HCT116 (cell line): ENCODE results near the gene H6PD. TPM values are rescaled to one million over a fixed set of nuclear protein-coding genes. Genes with fewer than 3 reads are reported as not detected.

Experiments used
- ATAC-seq: fragments of 200-7000 bp; cut with Tn5 transposase; 2 replicates; pipeline ENCODE4 v1.9.1; 2020; ENCODE audit warnings: mild to moderate bottlenecking, moderate library complexity
- BruUV-seq: library from RNA; stranded (reverse); fragments of 400-500 nt; replicated peaks from 2 replicates; lab custom pipeline; 2021; lab: Mats Ljungman, UMichigan
- CTCF ChIA-PET: fragments of 300-600 bp; sonication (Branson Sonifier 250); formaldehyde crosslinking; loops from one replicate; lab custom pipeline; 2021; ENCODE audit warnings: antibody characterized with exemption; lab: Charles Lee
- POLR2A ChIA-PET: fragments of 300-600, 350-600 bp; sonication (Branson Sonifier 250); formaldehyde crosslinking; loops from one replicate; lab custom pipeline; 2021; ENCODE audit warnings: antibody characterized with exemption; lab: Charles Lee
- RAD21 ChIA-PET, 2 experiments: fragments of 300-600 bp; sonication (Branson Sonifier 250); formaldehyde crosslinking; loops; one replicate each; lab custom pipeline; 2023; ENCODE audit warnings: low total read pairs in 2 of 2; ENCODE audit not compliant: uncharacterized antibody in 2 of 2, unreplicated experiment in 2 of 2, low non-redundant PET in 1 of 2; lab: Charles Lee
- DNase-seq: peaks from one replicate; pipeline ENCODE4 v3.0.0-alpha.2; 2010; ENCODE audit warnings: low read depth, low spot score
- H2AFZ ChIP-seq: fragments of 200-600 bp; shearing (Covaris generic), sonication (generic); 2 replicates; pipeline ENCODE4 v1.6.1; 2017; ENCODE audit warnings: low read depth, mixed run types, mixed read lengths, antibody characterized with exemption, low read length; ENCODE audit not compliant: poor library complexity, severe bottlenecking
- H3K27ac ChIP-seq: 2 replicates; pipeline ENCODE4 v1.5.1; 2012; ENCODE audit warnings: low read depth, low read length
- H3K27me3 ChIP-seq: fragments of 200-600 bp; sonication (generic); 2 replicates; pipeline ENCODE4 v1.6.1; 2016; ENCODE audit warnings: mixed run types, low read length, mixed read lengths; ENCODE audit not compliant: insufficient read depth
- H3K36me3 ChIP-seq, 2 experiments: fragments of 200-500 bp in 1 of 2; fragments of 200-600 bp in 1 of 2; sonication (Bioruptor generic) in 1 of 2; sonication (generic) in 1 of 2; 2 replicates each; pipeline versions ENCODE4 v1.5.1 to v1.6.1; 2014 to 2016; ENCODE audit warnings: low read length in 2 of 2, inconsistent platforms in 1 of 2, mixed read lengths in 1 of 2, mixed run types in 1 of 2; ENCODE audit not compliant: insufficient read depth in 2 of 2, control insufficient read depth in 1 of 2
- H3K4me1 ChIP-seq, 2 experiments: fragments of 200-600 bp in 1 of 2; sonication (generic) in 1 of 2; 2 replicates each; pipeline versions ENCODE4 v1.5.1 to v1.6.1; 2012 to 2017; ENCODE audit warnings: low read length in 2 of 2, inconsistent platforms in 1 of 2, mild to moderate bottlenecking in 1 of 2, mixed read lengths in 1 of 2, mixed run types in 1 of 2, moderate library complexity in 1 of 2; ENCODE audit not compliant: insufficient read depth in 2 of 2, control insufficient read depth in 1 of 2
- H3K4me2 ChIP-seq: fragments of 200-600 bp; sonication (generic); 2 replicates; pipeline ENCODE4 v1.6.1; 2017; ENCODE audit warnings: mixed run types, low read length, mixed read lengths
- H3K4me3 ChIP-seq, 2 experiments: fragments of 200-600 bp in 1 of 2; sonication (generic) in 1 of 2; replicated peaks in 1 of 2; 2 replicates each; pipeline ENCODE4 v1.5.1; 2011 to 2016; ENCODE audit warnings: low read length in 2 of 2, control low read depth in 1 of 2, low read depth in 1 of 2, mild to moderate bottlenecking in 1 of 2, mixed read lengths in 1 of 2, mixed run types in 1 of 2
- H3K79me2 ChIP-seq: fragments of 200-600 bp; sonication (generic); 2 replicates; pipeline ENCODE4 v1.6.1; 2017; ENCODE audit warnings: mild to moderate bottlenecking, mixed run types, low read length, moderate library complexity, mixed read lengths; ENCODE audit not compliant: insufficient read depth
- H3K9ac ChIP-seq: fragments of 200-600 bp; sonication (generic); 2 replicates; pipeline ENCODE4 v1.6.1; 2016; ENCODE audit warnings: low read length, mixed read lengths
- H3K9me2 ChIP-seq: fragments of 200-600 bp; sonication (generic), shearing (Covaris generic); 2 replicates; pipeline ENCODE4 v1.6.1; 2017; ENCODE audit warnings: mixed run types, mild to moderate bottlenecking, moderate library complexity; ENCODE audit not compliant: insufficient read depth
- H3K9me3 ChIP-seq, 2 experiments: fragments of 200-500 bp in 1 of 2; fragments of 200-600 bp in 1 of 2; sonication (Bioruptor generic) in 1 of 2; sonication (generic) in 1 of 2; 2 replicates each; pipeline ENCODE4 v1.6.1; 2014 to 2017; ENCODE audit warnings: low read length in 2 of 2, mixed read lengths in 2 of 2, inconsistent platforms in 1 of 2, low read depth in 1 of 2, mild to moderate bottlenecking in 1 of 2, mixed run types in 1 of 2, moderate library complexity in 1 of 2; ENCODE audit not compliant: control insufficient read depth in 1 of 2, insufficient read depth in 1 of 2
- H4K20me1 ChIP-seq: fragments of 200-600 bp; sonication (generic), shearing (Covaris generic); 2 replicates; pipeline ENCODE4 v1.6.1; 2017; ENCODE audit warnings: mixed run types, mild to moderate bottlenecking, moderate library complexity; ENCODE audit not compliant: insufficient read depth
- EGR1 ChIP-seq: IDR thresholded peaks from 2 replicates; pipeline ENCODE4 v1.6.1; 2012; ENCODE audit warnings: low read depth
- FOSL1 ChIP-seq: IDR thresholded peaks from 2 replicates; pipeline ENCODE4 v1.6.1; 2012; ENCODE audit warnings: low read depth
- JUND ChIP-seq: IDR thresholded peaks from 2 replicates; pipeline ENCODE4 v1.6.1; 2012
- intact Hi-C: fragments of 100-400 bp; cut with micrococcal nuclease; formaldehyde crosslinking; loops from 2 replicates; pipeline ENCODE4 v1.10.0; 2022
- total RNA-seq: library from RNA; stranded (reverse); gene quantifications from one replicate; pipeline ENCODE4 v1.2.1, GENCODE V29; 2021; ENCODE audit not compliant: unreplicated experiment
- TF ChIP-seq, protein P1 (sequence below): IDR thresholded peaks from 2 replicates; pipeline ENCODE4 v1.6.1; 2012; ENCODE audit warnings: low read depth

Gene H6PD
- total RNA-seq, 1 experiment from 2014 or later, result 16.2 TPM

DNA sequence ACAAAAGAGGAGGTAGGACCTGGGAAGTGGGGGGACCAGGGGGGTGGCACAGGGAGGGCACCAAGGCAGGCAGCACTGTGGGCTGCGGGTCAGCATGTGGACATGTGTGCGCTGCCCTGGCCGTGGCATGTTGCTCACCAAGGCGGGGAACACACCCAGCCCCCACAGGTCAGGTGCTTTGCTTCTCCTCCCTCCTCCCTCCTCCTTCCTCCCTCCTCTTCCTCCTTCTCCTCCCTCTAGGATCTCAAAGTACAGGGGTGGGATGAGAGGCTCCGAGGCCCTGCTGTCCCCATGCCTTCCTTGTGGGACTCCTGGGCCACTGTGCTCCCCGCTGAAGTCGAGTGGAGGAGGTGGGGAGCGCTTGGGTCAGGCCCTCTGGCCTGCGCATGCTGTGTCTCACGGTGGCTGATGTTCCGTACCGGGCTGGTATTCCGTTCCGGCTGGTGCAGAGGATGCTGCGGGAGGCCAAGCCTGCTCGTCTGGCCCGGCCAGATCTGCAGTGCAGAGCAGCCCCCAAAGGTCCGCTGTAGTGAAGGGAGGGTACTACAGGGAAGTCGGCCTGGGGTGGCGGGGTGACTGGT lies 84.7 kb downstream of the H6PD start (continued):
- TF ChIP-seq, protein P1, sequence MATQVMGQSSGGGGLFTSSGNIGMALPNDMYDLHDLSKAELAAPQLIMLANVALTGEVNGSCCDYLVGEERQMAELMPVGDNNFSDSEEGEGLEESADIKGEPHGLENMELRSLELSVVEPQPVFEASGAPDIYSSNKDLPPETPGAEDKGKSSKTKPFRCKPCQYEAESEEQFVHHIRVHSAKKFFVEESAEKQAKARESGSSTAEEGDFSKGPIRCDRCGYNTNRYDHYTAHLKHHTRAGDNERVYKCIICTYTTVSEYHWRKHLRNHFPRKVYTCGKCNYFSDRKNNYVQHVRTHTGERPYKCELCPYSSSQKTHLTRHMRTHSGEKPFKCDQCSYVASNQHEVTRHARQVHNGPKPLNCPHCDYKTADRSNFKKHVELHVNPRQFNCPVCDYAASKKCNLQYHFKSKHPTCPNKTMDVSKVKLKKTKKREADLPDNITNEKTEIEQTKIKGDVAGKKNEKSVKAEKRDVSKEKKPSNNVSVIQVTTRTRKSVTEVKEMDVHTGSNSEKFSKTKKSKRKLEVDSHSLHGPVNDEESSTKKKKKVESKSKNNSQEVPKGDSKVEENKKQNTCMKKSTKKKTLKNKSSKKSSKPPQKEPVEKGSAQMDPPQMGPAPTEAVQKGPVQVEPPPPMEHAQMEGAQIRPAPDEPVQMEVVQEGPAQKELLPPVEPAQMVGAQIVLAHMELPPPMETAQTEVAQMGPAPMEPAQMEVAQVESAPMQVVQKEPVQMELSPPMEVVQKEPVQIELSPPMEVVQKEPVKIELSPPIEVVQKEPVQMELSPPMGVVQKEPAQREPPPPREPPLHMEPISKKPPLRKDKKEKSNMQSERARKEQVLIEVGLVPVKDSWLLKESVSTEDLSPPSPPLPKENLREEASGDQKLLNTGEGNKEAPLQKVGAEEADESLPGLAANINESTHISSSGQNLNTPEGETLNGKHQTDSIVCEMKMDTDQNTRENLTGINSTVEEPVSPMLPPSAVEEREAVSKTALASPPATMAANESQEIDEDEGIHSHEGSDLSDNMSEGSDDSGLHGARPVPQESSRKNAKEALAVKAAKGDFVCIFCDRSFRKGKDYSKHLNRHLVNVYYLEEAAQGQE, result no peak

DNA sequence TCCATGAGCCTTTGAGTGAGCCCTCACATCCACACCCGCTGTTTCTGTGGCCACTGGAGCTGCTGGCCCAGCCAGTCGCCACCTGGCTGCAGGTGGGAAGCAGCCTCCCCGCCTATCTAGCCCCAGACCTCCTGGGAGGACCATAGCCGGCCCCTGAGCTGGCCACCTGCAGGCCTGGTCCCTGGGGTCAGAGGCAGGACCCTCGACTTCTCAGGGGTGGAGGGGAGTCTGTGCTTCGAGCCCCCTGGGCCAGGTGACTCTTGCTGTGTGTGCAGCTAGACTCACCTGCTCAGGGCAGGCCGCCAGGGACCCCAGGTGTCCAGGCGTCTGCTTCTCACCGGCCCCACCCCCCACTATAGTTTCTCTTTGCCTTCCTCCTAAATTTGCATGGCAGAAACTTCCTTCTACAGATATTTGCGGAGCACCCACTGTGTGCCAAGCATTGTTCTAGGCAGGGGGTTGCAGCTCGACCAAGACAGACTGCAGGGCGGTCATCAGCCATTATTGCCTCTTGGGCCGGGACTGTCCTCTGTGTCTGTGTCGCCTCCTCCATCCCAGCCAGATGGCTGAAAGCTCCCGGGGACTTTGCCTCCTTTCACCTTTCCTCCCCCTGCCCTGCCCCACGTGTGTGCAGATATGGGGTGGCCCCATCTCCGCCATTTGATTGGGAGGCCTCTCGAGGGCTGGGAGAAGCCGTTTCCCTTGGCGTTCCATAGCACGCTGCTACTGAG lies 85.4 kb downstream of the H6PD start:
- Histone ChIP-seq H3K36me3 (no peaks in the 10 kb centered on the region), H4K20me1 (no peaks in the 10 kb centered on the region), H3K4me3 (no peak overlapping the region), H3K79me2 (peaks cover 40% of the 10 kb centered on the region; the same call in 1 of the 2 replicates), H3K27ac (no peak overlapping the region), H3K9ac (no peak overlapping the region)
- no peak for TF ChIP-seq FOSL1
- TF ChIP-seq JUND, result no peak
- TF ChIP-seq EGR1, result no peak
- TF ChIP-seq, all 23 proteins: peak for 0
- ChIA-PET POLR2A (no interaction called here), CTCF (no interaction called here), RAD21 (no interaction called here)
- Histone ChIP-seq H2AFZ (no peak overlapping the region), H3K4me2 (no peak overlapping the region), H3K9me3 (no peaks in the 10 kb centered on the region), H3K27me3 (no peaks in the 10 kb centered on the region), H3K4me1 (peaks cover 14 to 33% of the 10 kb centered on the region in 2 experiments), H3K9me2 (no peaks in the 10 kb centered on the region)
- ATAC-seq, result no peak
- DNase-seq, result no peak
- no TSS peak for BruUV-seq
- intact Hi-C loops, result no loop called here

Other genes starting within 250 kb of the H6PD start
- not detected for gene SLC2A7, start 208.4 kb upstream of the H6PD start, total RNA-seq
- gene SLC2A5, start 165.1 kb upstream of the H6PD start, total RNA-seq, result not detected
- 7.7 TPM for gene GPR157, start 105.7 kb upstream of the H6PD start, total RNA-seq
- gene SPSB1, start 58.1 kb downstream of the H6PD start, total RNA-seq, result 10.8 TPM